Jurkat, Clone E6-1 (cell line): ENCODE results near the gene SPATS2L.
A peak's percentile ranks its signal among the peaks of the same experiment; 100 is the strongest.

Experiments
- DNase-seq: peaks from one replicate; pipeline ENCODE4 v3.0.0-alpha.2; 2011; ENCODE audit warnings: low read depth, low spot score
- H3K4me3 ChIP-seq: 2 replicates; pipeline ENCODE4 v1.5.1; 2011; ENCODE audit warnings: mild to moderate bottlenecking, low read length, control low read depth, moderate library complexity

Gene SPATS2L

DNA sequence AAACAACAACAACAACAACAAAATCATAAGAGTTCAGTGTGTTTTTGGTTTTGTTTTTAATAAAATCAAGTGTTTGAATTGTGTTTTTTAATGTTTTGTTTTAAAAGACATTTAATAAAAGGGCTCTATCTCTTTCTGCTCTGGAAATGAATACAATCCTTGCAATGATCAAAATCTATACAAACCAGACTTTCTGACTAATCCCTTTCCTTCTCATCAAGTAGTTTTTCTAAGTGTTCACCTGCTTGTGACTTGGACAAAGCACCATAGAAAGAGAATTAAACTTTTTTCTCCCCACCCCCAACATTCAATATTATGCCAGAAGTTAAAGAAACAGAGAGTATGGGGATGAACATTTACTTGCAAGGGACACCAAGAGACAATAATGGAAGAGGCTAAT, 142.0 kb downstream of the SPATS2L start:
- no peak for DNase-seq
- no peak overlapping the region for H3K4me3 ChIP-seq

DNA sequence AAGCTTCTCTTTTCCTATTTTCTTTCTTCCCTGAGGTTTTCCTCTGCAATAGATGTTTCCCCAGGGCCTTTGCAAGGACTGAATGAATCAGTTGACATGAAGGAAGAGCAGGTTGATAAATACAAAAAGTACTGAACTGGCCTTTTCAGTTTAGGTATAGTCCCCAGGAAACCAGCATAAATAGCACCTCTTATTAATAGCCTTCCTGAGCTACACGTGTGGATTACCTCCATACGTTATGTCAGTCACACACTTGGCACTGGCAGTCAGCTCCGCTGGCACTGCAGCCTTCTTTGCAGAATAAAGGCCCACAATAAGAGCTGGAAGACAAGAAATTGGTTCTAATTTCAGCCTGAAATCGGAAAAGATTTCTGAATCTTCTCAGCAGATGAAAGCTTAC, 142.7 kb downstream of the SPATS2L start:
- H3K4me3 ChIP-seq, result no peak overlapping the region
- no peak for DNase-seq

DNA sequence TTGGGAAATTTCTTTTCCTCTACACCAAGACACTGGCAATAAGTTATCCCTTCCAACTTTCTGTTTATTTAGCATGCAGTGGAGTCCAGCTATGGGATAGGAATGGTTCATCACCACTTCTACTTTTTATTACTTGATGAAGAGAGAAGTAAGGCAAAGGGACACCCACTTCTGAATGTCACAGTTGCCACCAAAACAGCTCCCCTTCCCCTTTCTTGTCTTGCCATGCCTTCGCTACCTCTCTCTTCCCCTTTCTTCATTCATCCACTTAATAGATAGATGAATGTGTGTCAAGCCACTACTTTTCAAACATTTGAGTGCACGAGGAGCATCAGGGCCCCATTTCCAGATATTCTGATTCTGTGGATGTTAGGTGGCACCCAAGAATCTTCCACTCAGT, 143.8 kb downstream of the SPATS2L start:
- no peak for DNase-seq
- no peak overlapping the region for H3K4me3 ChIP-seq

DNA sequence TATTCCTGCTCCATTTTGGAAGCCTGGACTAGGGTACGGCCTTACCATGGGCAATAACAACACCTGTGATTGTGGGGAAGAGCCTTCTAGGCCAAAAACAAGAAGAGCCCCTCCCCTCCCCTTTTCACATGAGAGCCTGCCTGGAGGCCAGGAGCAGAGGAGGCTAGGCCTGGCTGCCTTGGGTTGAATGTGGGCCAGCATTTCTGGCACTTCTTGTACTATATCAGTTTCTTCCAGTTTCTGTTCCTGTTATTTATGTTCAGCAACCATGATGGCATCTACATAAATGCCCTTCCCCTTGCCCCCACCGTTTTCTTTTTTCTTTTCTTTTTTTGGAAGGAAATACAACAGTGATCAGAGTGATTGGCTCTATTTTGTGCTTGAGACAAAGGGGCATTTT, 145.0 kb downstream of the SPATS2L start:
- DNase-seq, result no peak
- no peak overlapping the region for H3K4me3 ChIP-seq

DNA sequence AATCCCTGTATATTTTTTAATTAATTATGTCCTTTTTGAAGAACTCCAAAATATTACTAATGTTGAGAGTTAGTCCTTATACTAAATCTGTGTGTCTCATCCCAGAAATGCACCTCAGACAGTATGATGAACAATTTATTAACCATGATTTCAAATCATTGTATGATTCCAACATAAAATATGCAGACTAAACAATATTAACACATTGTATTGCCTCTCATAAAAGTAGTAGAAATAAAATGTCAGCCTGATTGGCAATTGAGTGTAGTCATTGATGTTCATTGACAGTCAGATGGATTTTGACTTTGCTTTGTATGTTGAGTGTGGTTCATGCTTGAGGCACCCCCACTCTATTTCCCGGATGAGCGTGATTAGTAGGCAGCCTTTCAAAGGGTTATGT, 145.9 kb downstream of the SPATS2L start:
- DNase-seq, result no peak
- H3K4me3 ChIP-seq, result no peak overlapping the region

DNA sequence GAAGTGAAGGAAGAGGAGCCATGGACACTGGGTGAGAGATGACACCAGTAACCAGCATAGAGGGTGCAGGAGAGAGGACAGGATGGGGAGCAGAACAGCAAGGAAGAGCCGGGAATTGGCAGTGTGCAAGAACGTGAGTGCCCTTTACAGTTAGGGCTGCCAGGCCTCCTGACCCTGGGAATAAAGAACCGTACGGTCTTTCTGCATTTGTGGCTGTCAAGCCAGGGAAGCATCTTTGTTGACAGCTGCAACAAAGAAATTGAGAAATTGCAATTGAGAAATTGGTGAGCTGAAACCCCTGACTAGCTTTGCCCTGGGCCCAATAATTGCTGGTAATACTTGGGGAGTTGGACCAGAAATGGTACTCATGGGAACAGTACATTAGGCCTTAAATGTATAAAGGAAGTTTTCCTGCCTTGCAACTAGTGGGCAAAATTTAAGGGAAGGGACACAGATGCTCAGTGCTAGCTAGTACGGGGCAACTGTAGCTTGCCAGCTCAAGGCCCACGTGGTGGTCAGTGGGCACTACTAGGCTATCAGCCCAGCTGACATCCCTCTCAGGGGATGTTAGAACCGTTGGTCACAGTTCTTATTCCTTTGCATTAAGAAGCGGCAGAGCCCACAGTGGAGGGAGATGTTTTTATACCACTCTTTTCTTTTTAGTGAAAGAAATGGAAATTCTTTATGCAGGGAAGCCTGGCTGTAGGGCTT, 146.8 kb downstream of the SPATS2L start:
- no peak for DNase-seq
- no peak overlapping the region for H3K4me3 ChIP-seq

DNA sequence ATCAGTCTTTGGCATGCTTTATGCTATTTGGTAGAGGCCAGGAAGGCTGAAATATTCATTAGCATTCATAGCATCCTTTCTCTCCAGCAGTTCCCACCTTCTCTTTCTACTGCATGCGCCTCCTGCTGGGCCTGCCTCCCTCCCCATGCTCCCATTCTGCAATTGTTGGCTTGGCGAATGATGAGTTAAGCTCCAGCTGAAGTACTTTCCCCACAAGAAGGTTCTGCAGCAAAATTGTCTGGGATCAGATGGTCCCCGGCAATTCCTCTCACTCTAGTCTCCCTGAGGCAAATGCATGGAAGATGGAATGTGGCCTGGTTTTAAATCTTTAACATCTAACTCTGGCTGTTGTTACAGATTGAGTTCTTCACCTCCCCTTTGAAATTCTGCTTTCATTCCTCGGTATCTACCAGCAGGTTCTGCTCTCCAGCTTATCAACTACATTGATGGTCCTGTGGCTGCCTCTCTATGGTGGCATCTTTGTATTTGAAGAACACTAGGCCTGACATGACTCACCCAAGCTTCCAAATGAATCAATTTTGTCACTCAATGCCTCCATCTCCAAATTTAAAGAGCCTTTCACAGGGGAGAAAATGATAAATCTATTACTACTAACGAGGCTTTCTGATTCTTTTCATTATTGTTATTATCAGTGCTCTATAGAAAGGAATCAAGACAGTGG, 147.5 kb downstream of the SPATS2L start:
- no peak overlapping the region for H3K4me3 ChIP-seq
- DNase-seq, result no peak

DNA sequence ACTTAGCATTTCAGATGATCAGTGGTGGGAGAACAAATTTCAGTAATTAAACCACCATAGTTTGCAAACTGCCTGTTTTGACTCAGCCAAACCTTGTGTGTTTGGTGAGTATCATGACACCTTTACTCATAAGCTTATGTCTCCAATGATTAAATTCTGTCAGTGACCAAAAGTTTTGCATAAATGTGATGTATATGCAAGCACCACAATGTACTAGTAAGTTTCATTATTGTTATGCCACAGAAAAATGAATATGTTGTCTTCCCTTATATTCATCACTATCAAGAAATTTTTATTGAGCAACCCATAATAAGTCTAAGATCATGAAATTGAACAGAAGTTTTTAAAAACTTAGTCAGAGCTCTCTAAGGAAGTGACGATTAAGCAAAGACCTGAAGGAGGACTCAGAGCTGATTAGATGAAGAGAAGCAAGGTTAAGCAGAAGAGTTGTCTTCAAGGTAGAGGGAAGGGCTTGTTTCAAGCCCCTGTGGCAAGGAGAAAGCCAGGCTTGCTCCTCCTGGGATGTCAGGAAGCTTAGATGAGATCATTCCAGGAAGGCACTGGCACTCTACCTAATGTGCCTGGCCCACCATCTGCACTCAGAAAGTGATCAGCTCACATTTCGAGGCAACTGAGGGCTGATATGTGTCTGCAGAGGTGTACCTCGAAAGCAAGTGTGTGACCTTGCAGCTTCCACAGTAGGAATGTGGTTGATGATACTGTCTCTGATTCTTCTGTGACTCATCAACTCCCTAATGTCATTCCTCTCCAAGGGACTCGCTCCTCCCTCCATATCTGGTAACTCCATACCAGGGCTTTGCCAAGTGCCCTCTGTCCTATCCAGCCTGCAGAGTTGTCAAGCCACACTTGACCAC, 148.7 kb downstream of the SPATS2L start:
- H3K4me3 ChIP-seq, result no peak overlapping the region
- DNase-seq, result no peak

DNA sequence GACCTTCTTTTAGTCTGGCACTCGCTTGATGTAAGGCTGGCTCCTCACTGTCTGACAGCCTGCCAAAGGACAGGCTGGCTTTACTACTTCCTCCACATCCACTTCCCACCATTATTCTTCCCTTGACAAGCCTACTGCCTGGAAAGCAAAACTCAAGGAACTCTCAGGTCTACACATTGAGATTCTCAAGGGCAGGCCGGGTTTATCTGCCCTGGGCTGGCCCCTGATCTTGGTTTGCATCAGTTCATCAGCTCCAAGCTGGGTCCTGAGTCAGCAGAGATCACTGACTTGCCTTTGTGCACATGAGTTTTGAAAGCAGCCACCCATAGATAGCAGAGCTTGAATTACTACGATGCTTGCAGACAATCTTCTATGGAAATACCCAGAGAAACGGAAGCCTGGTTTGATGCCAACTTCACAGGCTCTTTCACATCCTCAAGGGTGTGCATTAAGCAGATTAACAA, 149.5 kb downstream of the SPATS2L start:
- no peak for DNase-seq
- no peak overlapping the region for H3K4me3 ChIP-seq

DNA sequence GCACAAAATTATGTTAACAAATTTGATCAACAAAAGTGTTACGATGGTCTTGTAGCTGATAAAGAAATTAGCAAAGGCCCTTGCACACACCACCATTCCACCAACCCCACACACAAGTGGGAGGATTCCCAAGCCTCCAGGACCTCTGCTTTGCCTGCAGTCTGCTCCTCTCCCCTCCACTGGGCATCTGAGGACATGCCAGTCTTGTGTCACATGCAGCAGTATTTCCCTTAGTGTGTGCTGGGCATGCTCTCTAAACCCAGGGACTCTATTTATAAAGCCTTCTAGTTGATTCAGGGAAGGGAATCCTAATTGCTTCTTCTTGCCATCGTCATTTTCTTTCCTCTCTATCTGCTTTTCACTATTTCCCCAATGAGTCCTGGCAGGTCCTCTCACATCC, 150.1 kb downstream of the SPATS2L start:
- H3K4me3 ChIP-seq, result no peak overlapping the region
- DNase-seq, result no peak

DNA sequence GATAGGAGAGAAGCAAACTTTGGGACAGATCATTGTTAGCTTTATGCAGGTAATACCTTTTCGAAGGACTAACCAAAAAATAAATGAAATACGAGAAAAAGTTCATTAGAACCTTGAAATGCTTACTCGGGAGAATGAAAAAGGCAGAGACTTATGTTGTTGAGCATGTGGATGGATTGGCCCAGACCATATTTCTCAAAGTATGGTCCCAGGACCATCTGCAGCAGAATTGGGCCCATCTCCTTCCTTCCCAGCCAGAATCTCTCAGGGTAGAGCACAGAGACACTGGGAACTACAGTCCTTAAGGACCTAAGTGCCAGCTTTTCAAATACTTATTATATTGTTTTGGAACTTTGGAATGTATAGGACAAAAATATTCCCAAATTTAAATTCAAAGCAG, 152.6 kb downstream of the SPATS2L start:
- DNase-seq, result no peak
- no peak overlapping the region for H3K4me3 ChIP-seq

DNA sequence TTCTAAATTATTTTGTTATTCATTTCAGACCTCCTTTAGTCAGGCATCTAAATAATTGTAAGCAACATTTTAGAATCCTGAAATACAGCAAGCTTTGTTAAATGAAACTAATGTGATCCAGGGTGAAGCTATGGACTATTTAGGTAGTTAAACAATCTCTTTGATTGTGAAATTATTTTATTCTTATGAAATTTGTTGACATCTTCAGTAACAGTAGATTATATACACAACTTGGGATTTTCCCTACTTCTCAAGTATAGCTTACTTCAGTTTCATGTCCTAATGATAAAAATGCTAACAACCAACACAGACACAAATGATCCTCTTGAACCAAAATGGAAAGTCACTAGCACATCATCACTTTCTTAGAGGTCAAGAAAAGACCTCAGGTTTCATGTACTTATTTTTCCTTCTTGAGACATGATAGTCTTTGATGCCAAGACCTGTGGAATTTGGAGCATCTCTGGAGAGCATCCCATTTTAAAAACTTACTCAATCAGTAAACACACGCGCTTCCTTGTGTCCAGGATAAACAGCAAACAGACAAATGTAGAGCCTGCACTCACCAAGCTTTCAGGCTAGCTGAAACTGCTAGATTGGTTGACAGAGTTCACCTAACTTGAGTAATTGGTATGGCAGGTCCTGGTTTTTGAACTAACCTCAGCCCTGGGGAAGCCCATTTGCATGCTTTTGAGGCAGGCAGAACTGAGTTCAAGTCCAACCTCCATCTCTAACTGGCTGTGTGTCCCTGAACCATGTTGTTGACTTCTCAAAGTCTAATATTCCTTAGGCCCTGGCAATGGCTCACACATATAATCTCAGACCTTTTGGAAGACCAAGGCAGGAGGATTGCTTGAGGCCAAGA, 155.6 kb downstream of the SPATS2L start:
- DNase-seq, result no peak
- H3K4me3 ChIP-seq, result no peak overlapping the region

DNA sequence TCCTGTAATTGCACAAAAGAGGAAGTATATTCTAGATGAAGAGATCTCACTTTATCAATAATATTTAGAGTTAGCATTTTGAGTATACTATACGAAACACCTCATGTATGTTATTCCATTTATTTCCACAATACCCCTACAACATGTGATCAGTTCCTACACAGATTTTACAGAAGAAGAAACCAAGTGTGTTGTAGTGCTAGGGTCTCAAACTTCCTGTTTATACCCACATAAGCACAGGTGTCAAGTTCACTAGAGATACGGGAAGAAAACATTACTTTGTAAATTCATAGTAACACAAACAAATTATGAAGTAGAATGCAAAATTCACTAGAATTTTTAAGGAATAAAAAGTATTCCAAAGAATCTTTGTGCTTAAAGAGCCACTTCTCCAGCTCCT, 157.0 kb downstream of the SPATS2L start:
- no peak overlapping the region for H3K4me3 ChIP-seq
- no peak for DNase-seq

DNA sequence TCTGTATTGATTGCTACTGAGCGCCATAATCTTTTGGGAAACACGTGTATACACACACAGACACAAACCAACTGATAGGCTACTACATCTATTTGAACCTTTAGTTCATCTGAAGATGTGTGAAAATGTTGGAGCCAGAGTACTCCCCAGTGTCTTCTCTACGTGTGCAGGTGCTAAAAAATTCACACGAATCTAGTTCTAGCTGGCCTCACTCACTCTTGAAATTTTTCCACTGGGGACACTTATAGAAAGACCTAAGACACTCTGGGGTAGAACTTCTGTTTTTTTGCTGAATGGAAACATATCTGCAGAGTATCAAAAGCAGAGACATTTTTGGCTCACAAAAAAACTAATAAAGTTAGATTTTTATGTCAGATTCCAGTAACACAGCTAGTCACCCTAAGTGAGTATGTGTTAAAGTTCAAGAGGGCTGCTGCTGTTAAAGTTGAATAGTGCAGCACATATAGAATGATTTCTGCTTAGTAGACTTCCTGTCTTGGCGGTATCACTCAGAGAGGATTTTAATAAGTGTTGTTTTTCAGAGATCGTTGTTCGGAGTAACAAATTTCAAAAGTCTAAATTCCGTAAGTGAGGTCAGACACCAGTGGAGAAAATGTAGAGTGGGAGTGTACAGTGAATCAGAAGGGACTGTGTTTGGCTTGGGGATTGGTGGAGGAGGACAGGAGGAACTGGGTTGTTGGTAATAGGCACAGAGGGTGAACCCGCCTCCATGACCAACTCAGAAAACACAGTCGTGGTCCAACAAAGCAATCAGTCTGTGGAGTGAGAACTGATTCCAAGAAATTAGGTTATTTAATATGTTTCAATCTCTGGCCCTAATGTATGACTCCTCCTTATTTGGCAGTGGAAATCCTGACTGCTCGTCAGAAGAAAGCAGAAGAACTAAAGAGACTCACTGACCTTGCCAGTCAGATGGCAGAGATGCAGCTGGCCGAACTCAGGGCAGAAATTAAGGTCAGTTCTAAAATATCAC, 160.2 kb downstream of the SPATS2L start:
- no peak overlapping the region for H3K4me3 ChIP-seq
- DNase-seq, result no peak

DNA sequence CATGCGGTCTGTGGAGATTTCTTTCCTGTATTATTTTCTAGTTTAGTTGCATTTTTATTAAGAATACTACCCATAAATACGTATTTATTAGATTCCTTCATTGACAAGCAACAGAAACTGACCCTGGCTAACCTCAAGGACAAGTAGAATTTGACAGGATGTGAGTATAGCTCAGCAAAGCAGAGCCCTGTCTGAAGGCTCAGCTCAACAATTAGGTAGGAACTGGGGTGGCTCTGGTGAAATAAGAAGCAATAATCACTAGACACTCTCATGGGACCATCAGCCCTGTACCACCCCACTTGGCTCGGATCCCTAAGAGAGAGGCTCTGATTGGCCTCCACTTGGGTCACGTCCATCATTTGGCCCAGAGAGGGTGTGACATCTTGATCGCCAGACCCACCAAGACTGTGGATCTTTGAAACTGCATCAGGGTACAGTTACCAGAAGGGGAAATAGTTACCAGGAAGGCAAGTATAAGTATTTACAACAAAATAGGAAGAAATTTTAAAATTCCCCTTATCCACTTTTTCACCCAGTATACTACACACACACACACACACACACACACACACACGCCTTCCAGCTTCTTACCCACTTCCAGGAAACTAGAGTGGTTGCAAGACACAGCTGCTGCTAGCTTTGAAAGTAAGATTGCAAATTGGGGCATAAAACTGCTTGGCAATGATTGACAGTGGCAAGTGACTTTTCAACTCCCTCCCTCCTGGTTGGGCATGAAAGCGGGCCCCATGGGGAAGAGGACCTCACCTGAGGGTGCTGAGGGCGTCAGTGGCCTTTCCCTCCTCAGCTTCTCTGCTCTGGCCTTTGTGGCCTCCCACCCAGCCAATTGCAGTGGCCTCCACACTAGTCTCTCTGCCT, 161.6 kb downstream of the SPATS2L start:
- DNase-seq, result peak; percentile 90
- H3K4me3 ChIP-seq, result no peak overlapping the region

DNA sequence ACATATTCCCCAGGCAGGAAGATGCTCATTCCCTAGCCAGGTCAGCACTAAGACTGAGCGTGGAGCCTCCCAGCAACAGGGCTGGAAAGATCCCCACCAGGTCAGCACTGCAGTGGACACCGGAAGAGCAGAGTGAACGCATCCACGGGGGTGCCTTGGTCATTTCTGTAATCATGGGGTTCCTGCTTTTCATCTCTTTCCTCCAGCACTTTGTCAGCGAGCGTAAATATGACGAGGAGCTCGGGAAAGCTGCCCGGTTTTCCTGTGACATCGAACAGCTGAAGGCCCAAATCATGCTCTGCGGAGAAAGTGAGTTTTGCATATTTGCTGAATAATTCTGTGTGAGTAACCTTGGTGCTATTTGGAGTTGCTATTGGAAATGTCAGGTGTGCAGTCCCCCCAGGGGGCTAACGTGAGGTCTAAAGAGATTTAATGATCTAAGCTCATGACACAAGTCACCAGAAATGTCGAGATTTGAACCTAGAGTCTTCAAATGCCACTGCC, 163.3 kb downstream of the SPATS2L start:
- DNase-seq, result no peak
- H3K4me3 ChIP-seq, result no peak overlapping the region

DNA sequence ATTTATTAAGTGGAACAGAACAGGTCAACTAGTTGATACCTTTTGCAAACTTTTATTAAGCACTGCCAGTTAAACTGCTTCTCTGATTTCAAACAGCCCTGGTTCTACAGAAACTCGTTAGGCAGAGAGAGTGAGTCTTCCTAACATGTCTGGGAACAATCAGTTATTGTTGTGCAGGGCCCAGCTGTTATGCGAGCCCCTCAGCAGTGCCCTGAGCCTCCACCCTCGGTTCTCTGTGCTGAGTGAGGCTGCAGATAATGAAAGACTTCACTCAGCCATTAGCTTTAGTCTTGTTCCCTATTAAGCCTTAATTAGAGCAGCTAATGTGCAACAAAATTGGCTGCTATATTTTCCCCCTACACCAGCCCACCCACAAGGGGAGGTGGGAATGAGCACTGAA, 163.7 kb downstream of the SPATS2L start:
- no peak for DNase-seq
- H3K4me3 ChIP-seq, result no peak overlapping the region
